Measurements from ENCODE around the gene LEUTX.
"Not testable (repeated sequence)": the region's sequence is repeated elsewhere in the genome, so short reads cannot be mapped to it uniquely, and the experiment has no call there.

The LEUTX gene, protein sequence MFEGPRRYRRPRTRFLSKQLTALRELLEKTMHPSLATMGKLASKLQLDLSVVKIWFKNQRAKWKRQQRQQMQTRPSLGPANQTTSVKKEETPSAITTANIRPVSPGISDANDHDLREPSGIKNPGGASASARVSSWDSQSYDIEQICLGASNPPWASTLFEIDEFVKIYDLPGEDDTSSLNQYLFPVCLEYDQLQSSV

GRCh38 chr19:39778763-39779162, at the start of gene LEUTX:
TSS of gene LEUTX (plus strand) at chr19:39778854. CDS start at chr19:39778921, 67 bp downstream.
- in situ Hi-C loops (cut with HindIII; ENCODE audit: low sequenced_read_pairs), result loop anchor here (25.0 kb wide), 3 partner anchors 159 to 309 kb away; partner anchors contain the start of genes FCGBP and ZNF780A

DNA sequence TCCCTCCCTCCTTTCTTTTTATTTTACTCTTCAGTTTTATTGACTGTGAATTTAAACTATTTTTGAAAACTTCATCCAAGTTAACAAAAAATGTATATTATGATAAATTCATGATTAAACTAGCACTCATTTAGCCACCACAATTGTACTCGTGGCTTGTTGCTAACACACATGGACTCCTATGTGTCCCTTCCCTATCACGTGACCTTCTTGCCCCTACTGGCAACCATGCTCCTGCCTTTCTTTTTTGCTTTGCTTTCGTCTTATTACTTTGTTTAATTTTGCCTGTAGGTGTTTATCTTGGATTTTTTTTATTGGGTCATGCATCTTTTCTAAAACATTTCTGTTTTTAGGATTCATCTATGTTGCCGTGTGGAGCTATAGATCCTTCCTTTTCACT, 49.1 kb upstream of the LEUTX start:
- in situ Hi-C loops (cut with HindIII; ENCODE audit: low sequenced_read_pairs), result no loop called here

DNA sequence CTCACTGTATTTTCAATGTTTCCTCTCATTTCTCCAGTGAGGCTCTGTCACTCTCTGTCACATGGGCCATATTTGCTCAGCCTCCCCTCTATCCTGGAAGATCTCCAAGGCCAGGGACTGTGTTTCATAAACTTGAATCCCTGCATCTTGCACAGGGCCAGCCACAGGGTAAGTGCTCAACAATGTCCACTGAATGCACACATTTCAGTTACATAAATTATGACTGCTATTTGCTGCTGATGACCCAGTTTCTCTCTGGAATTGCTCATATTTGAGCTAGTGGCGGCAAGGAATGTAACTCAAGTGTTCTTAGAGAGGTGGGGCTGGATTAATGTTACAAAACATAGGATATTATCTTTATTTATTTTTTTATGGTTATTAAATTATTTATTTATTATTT, 47.0 kb upstream of the LEUTX start:
- in situ Hi-C loops (cut with HindIII; ENCODE audit: low sequenced_read_pairs), result no loop called here

DNA sequence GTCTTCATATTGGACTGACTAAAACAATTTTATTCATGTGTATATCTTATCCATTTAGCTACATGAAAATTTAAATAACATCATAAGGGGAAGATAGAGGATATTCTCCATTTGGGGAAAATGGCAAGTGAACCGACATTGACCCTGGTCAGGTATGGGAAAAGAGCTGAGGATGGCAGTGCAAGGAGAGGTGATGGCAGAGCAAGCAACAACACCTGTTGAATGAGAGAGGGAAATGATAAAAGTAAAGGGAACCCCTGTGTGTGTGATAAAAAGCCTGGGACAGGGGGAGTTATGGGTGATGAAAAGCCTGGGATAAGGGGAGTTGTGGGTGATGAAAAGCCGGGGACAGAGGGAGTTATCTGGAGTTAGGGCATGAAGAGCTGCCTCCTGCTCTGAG, 44.8 kb upstream of the LEUTX start:
- in situ Hi-C loops (cut with HindIII; ENCODE audit: low sequenced_read_pairs), result no loop called here

DNA sequence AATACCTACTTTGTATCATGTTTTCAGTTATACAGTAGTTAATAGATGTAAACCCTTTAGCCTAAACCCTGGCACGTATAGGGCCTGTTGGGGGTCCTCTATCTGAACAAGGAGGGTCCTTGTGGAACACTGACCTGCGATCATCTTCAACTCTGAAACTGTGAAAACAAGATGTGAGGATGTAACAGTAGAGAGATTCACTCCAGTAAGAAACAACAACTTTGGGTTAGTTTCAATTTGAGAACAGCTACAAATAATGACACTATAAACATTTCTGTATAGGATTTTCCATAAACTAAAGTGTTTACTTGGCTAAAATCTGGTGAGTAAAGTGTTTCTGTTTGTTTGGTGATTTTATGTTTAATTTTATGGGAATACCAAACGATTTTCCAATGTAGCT, 43.0 kb upstream of the LEUTX start:
- in situ Hi-C loops (cut with HindIII; ENCODE audit: low sequenced_read_pairs), result no loop called here

DNA sequence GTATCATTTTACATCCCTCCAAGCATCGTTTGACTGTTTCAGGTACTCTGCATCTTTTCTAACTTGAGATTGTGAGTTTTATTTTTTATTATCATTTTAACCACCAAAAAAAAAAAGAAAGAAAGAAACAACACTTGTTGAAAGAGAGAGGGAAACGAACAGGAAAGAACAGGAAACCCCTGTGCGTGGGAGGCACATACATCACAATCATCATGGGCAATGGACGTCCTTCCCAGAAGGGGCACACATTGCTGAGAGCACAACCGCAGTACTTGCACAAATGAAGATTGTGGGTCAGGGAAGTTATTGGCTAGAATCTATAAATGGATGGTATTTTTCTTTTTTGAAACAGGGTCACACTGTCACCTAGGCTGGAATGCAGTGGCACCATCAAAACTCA, 42.6 kb upstream of the LEUTX start:
- in situ Hi-C loops (cut with HindIII; ENCODE audit: low sequenced_read_pairs), result no loop called here

DNA sequence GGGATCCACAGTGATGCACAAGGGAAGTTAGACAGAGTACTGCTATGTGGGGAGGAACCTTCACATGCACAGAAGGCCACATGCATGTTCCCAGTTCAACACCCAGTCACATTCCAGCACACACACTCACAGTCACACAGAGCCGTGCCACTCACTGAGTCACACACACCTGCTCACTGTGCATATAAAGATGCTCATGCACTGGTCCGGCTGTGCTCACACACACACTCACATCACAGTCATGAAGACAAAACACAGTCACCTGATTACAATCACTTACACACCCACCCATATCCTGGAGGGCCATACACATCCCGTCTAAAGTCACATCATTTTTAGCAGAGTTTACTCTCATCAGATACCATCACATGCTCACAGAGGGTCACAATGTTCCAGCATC, 41.3 kb upstream of the LEUTX start:
- in situ Hi-C loops (cut with HindIII; ENCODE audit: low sequenced_read_pairs), result no loop called here

- in situ Hi-C loops (cut with HindIII; ENCODE audit: low sequenced_read_pairs), result no loop called here
Measured at GRCh38 chr19:39737891-39738290, 40.8 kb upstream of the LEUTX start, which contains the start of gene CLC. TSS of gene CLC (minus strand) at chr19:39738029. CDS start at chr19:39737952, 77 bp downstream.

- in situ Hi-C loops (cut with HindIII; ENCODE audit: low sequenced_read_pairs), result no loop called here
Measured at GRCh38 chr19:39738814-39739213, 39.8 kb upstream of the LEUTX start.

- in situ Hi-C loops (cut with HindIII; ENCODE audit: low sequenced_read_pairs), result no loop called here
Measured at GRCh38 chr19:39740395-39740794, 38.3 kb upstream of the LEUTX start.

DNA sequence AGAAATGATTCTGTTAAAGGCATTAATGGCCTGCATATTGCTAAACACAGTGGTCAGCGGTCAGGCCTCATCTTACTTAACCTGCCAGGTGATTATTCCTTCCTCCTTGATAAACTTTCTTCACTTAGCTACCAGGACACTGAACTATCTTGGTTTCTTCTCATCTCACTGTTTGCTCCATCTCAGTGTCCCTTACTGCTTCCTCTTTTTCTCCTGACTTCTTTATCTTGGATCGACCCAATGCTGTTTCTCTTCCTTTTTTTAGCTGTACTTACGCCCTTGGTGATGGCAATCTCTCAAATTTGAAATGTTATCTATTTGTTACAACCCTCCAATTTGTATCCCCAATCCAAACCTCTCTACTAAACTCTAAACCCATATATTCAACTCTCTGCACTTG, 33.0 kb upstream of the LEUTX start:
- in situ Hi-C loops (cut with HindIII; ENCODE audit: low sequenced_read_pairs), result no loop called here

GRCh38 chr19:39746836-39747529, 31.7 kb upstream of the LEUTX start:
- in situ Hi-C loops (cut with HindIII; ENCODE audit: low sequenced_read_pairs), result no loop called here

GRCh38 chr19:39749981-39750380, 28.7 kb upstream of the LEUTX start:
- in situ Hi-C loops (cut with HindIII; ENCODE audit: low sequenced_read_pairs), result no loop called here

- in situ Hi-C loops (cut with HindIII; ENCODE audit: low sequenced_read_pairs), result no loop called here
Measured at GRCh38 chr19:39752390-39752789, 26.3 kb upstream of the LEUTX start.

GRCh38 chr19:39752795-39753194, 25.9 kb upstream of the LEUTX start:
- in situ Hi-C loops (cut with HindIII; ENCODE audit: low sequenced_read_pairs), result no loop called here

- in situ Hi-C loops (cut with HindIII; ENCODE audit: low sequenced_read_pairs), result no loop called here
Measured at GRCh38 chr19:39754544-39754943, 24.1 kb upstream of the LEUTX start.

DNA sequence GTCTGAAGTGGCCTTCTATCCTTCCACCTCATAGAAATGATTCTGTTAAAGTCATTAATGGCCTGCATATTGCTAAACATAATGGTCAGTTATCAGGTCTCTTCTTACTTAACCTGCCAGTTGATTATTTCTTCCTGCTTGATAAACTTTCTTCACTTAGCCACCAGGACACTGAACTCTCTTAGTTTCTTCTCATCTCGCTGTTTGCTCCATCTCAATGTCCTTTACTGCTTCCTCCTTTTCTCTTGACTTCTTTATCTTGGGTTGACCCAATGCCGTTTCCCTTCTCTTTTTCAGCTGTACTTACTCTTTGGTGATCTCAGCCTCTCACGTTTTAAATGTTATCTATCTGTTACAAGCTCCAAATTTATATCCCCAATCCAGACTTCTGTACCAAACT, 23.7 kb upstream of the LEUTX start:
- in situ Hi-C loops (cut with HindIII; ENCODE audit: low sequenced_read_pairs), result no loop called here

DNA sequence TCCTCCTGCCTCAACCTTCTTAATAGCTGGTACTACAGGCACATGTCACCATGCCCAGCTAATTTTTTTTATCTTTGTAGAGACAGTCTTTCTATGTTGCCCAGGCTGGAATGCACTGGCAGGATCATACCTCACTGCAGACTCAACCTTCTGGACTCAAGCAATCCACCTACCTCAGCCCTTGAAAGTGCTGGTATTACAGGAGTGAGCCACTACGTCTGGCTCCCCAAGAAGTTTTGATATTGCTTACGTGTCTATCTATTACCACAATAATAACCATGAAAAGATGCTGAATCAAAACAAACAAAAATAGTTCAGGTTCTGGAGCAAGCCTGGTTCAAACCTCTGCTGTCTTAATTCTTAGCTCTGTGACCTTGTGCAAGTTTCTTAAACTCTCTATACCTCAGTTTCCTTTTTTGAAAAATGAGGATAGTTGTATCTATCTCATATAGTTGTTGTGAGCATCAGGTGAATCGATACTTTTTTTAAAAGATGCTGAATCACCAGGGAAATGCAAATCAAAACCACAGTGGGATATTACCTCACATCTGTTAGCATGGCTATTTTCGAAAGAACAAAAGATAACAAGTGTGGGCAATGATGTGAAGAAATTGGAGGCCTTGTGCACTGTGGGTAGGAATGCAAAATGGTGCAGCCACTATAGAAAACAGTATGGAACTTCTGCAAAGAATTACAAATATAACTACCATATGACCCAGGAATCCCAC, 19.0 kb upstream of the LEUTX start:
- in situ Hi-C loops (cut with HindIII; ENCODE audit: low sequenced_read_pairs), result no loop called here

GRCh38 chr19:39761851-39762250, 16.8 kb upstream of the LEUTX start:
- in situ Hi-C loops (cut with HindIII; ENCODE audit: low sequenced_read_pairs), result not testable (repeated sequence)

DNA sequence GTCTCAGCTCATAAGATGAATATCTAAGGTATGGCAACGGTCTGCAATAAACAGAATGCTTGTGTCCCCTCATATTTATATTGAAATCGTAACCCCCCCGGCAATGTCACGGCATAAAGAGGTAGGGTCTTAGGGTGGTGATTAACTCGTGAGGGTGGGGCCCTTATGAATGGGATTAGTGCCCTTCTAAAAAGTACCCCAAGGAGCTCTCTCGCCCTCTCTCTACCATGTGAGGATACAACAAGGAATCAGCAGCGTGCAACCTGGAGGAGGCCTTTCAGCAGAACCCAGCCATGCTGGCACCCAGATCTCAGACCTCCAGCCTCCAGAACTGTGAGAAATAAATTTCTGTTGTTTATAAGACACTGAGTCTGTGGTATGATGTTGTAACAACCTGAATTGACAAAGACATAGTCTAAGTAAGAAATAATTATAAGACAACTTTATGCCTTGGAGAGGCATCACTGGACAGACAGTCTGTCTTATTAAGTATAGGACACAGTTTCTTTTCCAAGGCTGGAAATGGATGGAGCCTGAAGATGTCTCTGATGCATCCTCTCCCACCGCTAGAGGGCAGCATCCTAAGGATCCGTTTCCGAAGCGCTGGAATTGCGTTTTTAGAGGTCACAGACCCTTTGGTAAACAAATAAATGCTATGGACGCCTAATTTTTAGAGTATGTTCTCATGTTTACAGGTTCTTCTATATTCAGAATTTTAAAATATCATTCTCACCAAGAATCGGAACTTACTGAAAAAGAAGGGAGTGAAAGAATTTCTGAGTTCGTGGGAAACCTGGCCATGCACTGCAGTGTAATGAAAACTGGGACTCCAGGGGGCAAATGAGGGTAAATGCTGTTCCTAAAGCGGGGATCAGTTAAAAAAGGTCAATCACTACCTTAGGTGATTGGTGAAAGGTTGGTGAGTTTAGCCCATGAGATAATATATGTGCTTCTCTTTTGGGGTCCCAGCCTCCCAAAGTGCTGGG, 13.3 kb upstream of the LEUTX start:
- in situ Hi-C loops (cut with HindIII; ENCODE audit: low sequenced_read_pairs), result no loop called here

GRCh38 chr19:39768334-39768733, 10.3 kb upstream of the LEUTX start:
- in situ Hi-C loops (cut with HindIII; ENCODE audit: low sequenced_read_pairs), result no loop called here

Data from DLD1 (cell line).